HG02798 (cell line): Measurements from ENCODE around the gene GRIK3.

Experiments
- ATAC-seq: cut with Tn5 transposase; IDR thresholded peaks from one replicate; pipeline ENCODE4 v1.9.1; 2021; ENCODE audit warnings: mild to moderate bottlenecking; ENCODE audit not compliant: unreplicated experiment, poor library complexity

Gene GRIK3

DNA sequence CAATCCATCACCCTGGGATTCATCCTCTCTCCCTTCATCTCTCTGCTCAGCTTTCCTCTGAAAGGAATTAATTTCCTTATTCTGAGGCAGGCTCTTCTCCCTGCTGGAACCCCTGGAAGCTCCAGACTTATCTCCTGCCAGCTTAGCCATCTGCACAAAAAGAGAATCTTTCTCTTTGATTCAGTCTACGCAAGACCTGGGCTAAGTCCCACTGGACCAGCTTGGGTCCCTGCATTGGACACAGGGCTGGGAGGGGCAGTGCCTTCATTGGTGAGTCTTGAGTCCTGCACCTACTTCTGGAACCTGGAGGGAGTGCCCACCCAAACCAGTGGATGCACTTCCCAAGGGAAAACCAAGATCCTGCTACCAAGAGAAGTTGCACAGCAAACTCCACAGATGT, 279.9 kb downstream of the GRIK3 start:
- no peak for ATAC-seq

DNA sequence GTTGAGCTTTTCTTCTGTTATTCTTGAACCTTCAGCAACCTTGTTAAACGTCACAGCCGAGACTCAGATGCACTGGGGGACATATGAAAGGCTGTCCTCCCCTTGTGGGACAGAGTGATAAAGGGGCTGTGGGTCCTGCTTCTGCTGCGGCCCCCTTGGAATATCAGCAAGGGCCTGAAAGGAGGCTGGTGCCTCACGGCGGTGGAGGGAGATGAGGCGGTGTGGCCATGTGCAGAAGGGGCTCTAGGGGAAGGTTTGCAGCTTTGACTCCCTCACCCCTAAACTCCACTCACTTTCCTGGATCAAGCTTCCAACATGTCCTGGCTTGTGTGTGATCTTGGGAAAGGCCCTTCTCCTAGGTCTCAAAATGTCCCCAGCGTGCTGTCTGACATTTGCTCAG, 280.9 kb downstream of the GRIK3 start:
- no peak for ATAC-seq

DNA sequence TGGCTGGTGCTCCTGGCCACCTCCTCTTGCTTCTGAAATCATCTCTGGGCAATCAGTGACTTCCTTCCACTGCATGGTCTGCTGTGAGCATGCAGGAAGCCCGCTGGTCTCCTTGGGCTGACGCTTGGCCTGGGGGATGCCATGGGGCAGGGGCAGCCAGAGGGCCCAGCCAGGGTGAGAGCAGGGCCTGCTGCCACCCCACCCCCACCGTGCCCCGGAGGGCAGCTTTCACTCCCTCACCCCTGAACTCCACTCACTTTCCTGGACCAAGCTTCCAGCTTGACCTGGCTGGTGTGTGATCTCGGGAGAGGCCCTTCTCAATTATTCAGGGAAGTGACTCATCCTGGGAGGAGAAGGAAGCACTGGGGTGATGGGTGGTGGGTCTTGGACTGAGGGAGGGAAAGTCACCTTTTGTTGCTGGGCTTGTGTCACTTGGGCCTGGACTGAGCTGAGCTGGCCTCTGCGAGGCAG, 281.4 kb downstream of the GRIK3 start:
- no peak for ATAC-seq

DNA sequence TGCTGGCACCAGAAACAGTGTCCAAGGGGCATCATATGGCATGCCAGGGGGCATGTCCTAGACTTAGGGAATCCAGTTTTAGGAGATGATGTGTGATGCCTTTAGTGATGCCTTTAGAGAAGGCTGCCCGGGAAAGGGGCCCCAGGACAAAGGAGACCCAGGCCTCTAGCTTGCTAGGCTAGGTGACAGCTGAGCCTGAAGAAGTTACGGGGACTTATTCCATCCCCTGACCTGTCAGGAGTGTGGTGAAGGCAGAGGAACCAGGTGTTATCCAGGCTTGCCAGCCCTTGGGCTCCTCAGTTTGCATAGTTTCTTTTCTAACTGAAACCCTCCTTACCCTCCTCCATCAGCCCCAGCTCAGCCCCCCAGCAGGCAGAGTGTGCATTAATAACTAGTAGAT, 281.9 kb downstream of the GRIK3 start:
- no peak for ATAC-seq

DNA sequence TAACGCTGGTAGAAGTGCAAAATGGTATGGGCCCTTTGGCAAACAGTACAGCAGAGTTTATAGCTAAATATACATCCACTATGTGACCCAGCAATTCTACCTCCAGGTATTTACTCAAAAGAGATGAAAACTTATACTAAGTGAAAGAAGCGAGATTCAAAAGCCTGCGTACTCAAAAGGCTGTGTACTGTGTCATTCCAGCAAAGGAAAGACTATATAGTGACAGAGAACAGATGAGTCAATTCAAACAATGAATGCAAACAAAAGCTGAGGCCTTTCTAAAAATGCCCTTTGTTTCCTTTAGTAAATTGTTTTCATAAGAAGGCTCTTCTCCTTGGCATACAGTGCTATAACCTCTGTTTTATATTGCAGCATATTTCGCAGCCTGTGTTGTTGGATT, 282.8 kb downstream of the GRIK3 start:
- no peak for ATAC-seq

DNA sequence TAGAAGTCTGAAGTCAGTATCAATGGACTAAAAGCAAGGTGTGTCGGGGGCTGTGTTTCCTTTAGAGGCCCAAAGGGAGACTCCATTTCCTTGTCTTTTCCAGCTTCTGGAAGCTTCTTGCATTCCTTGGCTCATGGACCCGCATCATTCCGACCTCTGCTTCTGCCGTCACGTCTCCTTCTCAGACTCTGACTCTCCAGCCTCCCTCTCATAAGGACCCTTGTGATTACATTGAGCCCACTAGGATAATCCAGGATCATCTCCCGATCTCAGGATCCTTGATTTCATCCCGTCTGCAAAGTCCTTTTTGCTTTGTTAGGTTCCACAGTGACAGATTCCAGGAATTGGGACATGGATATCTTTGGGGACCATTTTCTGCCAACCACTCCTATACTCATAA, 285.8 kb downstream of the GRIK3 start:
- ATAC-seq: no peak
